GM19397 (cell line): ENCODE results near the gene DSCAML1.

Experiments used
- ATAC-seq: cut with Tn5 transposase; IDR thresholded peaks from one replicate; pipeline ENCODE4 v1.9.1; 2021; ENCODE audit warnings: mild to moderate bottlenecking, moderate library complexity; ENCODE audit not compliant: unreplicated experiment

The DSCAML1 gene

DNA sequence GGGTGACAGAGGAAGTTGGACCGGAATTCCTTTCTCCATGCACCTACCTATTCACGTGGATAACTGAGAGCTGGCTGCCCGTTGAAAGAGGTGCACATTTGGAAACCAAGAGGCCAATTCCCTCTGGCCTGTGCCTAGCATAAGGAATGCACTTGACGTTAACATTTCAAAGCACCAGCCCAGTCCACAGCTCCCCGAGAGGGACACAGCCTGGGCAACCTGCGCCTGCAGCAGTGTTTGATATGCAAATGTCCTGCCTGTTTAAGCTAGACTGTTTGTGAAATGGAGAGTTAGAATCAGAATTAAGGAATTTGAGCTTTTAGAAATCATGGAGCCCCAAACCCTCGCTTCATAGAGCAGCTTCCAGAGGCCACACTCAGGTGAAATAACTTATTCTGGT lies 126.1 kb downstream of the DSCAML1 start:
- ATAC-seq: no peak

DNA sequence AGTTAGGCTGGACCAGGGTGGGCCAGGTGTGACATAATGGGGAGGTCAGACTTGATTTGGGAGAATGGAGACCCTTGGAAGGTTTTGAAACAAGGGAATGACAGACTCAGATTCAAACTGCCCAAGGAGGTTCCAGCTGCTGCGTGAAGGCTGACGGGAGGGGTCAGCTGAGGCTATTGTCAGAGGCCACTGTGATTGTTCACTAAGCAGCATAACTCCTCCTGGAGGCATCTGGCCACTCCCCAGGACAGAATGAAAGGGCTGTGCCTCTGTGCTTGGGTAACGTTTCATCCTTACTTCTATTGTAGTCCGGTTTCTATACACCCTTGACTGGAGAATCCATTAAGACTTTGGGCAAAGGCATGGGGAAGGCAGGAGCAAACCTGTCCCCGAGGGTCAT lies 126.6 kb downstream of the DSCAML1 start:
- no peak for ATAC-seq

DNA sequence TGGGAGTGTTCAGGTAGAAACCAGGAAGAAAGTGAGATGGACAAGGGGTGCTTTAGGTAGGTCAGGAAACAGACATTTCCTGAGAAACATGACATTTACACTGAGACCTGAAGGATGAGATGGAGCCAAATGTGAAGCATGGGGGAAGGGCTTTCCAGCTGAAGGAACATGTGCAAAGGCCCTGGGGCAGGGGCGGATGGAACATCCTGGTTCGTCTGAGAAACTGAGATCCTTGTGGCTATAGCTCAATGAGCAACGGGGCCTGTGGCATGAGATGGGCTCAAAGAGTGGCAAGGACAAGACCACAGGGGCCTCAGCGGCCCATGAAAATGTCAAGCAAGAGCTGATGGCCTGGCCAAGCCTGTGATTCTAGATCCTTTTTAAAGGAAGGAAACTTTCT lies 127.4 kb downstream of the DSCAML1 start:
- ATAC-seq: no peak

DNA sequence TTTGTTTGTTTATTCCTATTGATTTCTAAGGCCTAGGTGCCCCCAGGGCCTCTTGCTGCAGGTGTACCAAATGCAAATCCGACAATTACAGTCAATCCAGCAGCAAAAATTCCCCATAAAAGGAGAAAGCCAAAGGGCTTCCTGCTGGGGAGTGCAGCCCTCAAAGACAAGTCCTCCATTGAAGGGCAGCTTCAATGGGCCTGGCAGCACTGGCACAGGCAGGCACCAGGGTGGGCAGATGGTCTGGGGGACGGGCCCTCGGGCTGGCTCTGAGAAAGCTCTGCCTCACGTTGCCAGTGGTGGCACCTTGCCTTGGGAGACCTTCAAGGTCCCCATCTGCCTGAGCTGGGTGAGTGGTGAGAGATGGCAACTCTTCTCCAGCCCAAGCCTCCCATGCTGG lies 128.0 kb downstream of the DSCAML1 start:
- ATAC-seq: no peak

DNA sequence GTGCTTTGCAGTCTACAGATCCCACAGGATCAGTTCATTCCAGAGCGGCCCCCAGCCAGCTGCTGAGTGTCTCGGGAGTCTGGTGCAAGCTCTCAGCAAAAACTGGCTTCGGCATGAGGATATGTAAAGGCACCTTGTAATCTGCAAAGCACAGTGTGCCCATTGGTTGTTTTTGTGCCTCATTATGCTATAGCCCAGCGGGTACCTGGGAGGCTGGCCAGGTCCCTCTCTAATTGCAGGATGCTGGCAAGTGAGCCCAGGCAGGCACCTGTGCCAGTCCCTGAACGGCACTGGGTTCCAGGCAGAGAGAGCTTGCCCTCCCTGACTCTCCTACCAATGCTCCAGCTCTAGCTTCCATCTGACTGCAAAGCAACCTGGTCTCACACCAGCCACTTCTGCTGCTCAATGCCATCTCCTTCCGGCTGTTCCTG lies 128.7 kb downstream of the DSCAML1 start:
- no peak for ATAC-seq

DNA sequence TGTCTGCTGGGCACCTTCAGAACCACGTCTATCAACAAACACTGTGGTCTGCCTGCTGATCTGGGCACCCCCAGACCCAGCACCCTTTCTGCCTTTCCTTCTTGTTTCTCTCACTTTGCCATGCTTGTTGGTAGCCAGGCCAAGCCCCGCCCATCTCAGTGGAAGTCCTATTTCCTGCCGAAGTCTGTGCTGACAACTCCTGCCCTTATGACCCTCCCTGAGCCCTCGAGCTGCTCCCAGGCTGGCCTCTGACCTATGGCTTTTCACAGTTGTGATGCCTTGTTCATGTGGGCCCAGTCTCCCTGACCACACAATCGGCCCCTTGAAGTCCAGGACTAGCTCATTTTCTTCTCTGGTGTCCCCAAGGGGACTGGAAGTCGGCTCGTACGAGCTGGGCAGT lies 132.1 kb downstream of the DSCAML1 start:
- ATAC-seq: no peak

DNA sequence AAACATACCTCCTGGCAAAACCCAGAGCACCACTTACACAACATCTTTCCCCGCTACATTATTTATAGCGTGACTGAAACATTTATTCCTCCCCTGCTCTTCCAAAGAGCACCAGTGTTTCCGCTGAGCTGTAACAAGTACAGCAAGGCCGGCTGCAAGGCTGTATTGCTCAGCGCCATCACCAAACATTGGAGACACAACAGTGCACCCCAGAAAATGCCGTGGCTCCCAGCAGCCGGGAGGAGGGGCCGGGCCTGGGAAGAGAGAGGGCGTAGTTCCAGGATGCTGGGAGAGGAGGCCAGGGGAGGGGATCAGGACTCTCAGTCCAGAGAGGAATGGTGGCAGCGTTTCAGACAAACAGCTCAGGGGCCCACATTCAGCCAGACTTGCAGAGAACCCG lies 133.2 kb downstream of the DSCAML1 start:
- no peak for ATAC-seq

DNA sequence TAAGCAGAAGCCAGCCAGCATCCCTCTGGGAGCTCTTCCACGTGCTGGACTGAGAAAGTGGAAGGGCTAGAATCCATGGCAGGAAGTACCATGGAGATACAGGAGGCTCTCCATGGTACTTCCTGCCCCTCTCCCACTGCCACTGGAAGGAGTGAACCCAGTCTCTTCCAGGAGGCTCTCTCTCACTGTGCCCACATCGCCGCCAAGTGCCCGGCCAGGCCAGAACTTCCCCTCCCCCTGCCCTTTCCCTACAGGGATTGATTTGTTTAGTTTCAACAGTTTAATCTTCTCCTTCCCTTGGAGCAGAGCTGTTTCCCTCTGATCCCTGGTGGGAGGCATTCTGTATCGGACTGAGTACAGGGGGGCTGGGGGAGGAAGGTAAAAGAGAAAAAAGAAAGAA lies 133.6 kb downstream of the DSCAML1 start:
- ATAC-seq: no peak

DNA sequence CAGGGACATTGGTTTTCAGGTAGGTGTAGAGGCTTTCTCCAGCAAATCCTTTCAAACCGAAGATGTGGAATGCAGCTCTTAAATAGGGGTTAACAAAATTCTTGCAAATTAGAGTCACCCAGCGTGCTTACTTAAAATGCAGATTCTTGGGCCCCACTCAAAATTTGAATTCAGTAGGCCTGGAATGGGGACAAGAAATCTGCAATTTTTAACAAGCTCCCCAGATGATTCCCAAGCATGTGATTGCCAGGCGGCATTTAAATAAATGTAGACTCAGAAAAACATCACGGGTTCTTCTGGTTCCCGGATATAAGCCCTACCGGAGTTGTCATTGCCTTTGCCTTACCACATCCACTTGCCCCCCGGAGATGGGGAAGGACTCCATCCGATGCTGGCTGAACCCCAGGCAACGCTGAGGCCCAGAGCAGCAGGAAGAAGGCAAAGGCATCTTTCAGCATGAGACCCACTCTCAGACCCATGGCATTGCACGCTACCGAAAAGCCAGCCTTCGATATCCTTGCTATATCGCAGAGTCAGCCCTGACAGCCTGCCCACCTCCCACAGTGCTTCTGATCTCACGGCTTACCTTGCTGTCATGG lies 134.2 kb downstream of the DSCAML1 start:
- no peak for ATAC-seq

DNA sequence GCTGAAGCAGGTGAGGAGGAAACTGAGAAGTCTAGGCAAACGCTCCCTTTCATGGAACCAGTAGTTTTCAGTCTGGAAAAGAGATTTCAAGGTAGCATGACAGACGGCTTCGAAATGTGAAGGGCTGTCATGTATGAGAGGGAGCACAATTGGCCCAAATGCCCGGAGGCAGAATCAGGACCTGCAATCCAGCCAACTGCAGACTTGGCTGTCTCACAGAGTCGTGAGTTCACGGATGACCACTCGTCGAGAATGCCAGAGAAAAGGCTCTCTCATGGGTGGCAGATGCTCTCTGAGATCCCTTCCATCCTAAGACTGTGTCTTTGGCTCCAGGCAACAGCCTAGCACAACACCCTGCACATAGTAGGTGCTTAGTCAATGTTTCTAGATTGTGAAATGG lies 134.8 kb downstream of the DSCAML1 start:
- no peak for ATAC-seq

DNA sequence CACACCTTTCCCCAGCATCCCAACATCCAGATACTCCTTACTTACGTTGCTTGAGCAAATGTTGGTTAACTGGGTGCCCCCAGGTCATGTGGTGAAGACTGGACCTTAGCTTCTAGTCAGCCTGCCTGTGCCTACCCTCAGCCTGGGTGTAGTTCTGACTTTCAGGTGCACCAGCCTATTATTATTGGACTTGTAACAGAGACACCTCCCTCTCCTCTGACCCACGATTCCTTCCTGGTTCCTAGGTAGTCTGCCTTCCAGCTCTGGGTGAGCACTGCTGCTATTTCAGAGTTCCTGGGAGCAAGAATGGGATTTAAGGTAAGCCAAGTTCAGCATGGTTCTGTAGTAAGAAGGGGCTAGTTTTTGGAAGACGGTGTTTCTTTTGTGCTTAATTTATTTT lies 138.2 kb downstream of the DSCAML1 start:
- no peak for ATAC-seq

DNA sequence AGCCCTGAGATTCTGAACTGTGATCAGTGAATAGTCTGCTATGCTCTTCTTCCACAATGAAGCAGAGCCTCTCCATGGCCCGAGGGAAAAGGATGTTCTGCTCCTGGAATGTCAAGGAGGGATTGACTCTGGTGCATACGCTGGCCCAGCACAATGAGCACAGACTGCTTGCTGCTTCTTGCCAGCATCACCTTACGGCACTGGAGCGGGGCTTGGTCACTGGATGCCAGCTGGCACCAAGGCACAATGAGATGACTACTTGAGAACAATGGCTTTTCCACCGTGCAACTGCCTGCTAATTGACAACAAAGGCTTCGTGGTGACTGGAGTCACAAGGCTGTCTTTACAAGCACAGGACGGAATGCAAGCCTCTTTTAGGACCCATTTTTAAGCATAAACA lies 139.2 kb downstream of the DSCAML1 start:
- no peak for ATAC-seq

DNA sequence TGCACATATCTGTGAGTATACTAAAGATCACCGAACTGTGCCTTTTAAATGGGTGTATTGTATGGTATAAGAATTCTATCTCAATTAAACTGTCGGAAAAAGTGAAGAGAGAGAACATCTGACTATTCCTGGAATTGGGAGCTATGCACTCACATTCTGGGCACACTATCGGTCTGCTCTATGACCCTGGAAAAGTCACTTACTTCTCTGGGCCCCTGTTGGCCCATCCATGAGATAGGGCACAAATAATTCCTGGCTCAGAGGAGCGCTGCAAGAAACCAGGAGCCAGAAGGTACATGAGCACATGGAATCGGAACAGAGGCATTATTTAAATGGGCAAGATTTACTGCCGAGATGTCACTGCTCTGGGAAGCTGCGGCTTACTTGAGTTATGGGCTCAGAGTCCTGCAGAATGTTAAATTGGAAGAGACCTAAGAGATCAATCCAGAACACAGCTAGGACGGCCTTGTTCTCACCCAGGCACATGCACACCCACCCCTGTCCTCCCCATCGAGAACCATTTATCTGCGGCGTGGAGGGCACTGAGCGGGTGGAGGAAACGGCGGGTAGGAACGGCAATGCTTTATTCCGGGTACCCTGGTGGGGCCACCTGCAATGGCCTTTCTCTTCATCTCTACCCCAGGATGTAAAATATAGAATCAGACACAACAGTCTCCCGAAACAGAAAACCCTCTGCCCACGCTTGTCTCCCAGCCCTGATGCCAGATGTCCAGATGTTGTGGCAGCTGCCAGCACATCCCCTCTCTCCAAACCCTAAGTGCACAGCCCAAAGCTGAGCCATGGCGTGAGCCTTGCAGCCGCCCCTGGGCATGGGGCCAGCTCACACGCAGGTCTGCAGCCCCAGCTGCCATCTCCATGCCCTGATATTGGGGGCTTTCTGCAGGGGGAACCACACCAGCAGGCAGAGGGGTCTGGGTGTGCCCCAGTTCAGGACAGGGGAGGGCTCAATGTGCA lies 142.4 kb downstream of the DSCAML1 start:
- ATAC-seq: no peak

DNA sequence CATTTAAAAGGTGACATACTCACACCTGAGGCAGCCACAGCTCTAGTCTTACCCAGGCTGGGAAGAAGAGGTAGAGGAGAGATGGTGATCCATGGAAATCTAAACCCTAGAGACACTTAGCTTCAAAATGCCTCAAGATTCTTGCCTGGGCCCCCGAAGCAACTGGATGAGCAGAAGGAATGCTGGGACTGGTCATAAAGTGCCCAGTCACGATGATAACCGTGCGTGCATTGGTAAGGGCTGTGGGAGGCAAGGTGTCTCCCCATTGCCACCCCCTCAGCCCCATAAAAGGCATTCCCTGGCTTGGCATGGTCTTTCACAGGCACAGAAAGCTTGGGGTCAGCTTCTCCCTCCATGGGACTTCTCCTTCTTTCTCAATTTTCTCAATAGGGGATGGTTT lies 144.5 kb downstream of the DSCAML1 start:
- no peak for ATAC-seq

DNA sequence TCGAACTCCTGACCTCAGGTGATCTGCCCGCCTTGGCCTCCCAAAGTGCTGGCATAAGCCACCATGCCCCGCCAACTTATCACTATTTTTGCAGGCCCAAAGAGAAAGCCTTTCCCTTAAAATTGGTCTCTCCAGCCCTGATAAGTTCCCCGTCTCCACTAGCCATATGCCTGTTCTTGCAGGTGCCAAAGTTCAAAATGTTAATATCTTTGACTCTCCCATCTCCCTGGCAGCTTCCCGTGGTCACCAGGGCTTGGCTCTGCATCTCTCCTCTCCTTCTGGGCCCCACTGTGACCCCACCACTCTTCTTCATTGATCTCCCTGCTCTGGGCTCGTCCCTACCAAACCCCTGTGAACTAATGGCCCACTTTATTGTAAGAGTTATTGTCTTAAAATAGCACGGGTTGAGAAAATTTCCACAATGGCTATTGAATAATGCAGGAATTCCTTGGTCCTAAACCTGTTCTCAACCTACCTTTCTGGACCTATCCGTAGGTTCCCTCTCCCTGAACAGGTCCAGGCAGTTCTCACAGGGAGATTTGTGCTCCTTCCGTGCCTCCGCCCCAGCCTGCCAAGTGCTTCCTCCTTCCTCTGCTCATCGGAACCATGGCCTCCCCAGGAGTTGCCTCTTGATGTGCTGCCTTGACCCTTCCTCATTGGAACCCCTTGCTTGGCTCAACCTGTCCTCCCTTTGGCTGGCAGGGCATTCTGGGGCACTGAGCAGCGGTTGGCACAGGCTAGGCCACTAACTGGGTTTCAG lies 147.5 kb downstream of the DSCAML1 start:
- ATAC-seq: no peak

DNA sequence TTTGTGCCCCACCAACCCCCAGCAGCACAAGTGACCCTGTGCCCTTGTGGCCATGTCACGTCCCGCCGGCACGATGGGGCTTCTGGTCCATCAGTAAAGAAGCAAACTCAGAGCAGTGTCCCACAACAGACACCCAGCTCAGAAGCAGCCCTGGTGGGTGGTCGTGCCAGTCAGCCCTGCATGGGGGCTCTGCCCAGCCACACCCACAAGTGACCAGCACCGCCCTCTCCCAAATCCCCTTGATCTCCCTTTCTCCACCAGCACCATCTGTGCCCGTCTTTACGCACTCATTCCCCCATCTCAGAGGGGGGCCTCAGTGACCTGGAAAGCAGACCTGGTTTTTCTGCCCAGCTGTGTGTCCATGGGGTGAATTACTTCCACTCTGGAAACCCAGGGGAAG lies 149.1 kb downstream of the DSCAML1 start:
- ATAC-seq: no peak

DNA sequence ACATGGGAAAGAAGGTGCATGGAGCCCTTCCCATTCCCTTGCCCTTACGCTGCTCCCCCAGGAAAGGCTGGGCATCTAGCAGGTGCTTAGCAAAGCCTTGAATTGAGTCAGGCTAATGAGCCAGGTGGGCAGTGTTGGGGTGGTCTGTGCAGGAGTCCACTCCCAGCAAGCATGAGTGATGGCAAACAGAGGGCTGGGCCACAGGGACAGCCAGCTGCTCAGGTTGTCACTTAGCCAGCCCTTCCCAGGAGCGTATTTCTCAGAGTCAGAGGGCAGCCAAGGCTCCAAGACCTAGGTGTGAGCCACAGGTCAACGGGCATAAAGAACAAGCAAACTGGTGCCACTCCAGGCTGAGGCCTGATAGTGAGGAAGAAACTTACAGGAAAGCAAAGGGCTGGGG lies 149.8 kb downstream of the DSCAML1 start:
- ATAC-seq: no peak

DNA sequence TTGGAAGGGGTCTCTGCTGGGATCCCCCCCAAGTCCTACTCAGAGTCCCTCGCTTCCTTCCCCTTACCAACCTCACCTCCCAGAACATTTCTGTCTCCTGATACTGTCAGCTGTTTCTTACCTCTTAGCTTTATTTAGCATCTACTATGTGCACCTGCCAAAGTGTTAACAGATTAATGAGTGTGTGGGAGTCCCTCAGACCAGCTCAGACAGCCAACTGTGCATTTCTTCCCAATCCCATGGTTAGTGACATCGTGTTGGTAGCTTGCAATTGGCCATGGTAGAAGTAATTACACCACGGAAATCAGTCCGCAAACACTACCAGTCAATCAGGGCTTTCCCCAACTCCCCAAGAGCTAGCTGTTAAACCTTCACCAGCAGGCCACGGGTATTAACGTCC lies 150.6 kb downstream of the DSCAML1 start:
- ATAC-seq: no peak

DNA sequence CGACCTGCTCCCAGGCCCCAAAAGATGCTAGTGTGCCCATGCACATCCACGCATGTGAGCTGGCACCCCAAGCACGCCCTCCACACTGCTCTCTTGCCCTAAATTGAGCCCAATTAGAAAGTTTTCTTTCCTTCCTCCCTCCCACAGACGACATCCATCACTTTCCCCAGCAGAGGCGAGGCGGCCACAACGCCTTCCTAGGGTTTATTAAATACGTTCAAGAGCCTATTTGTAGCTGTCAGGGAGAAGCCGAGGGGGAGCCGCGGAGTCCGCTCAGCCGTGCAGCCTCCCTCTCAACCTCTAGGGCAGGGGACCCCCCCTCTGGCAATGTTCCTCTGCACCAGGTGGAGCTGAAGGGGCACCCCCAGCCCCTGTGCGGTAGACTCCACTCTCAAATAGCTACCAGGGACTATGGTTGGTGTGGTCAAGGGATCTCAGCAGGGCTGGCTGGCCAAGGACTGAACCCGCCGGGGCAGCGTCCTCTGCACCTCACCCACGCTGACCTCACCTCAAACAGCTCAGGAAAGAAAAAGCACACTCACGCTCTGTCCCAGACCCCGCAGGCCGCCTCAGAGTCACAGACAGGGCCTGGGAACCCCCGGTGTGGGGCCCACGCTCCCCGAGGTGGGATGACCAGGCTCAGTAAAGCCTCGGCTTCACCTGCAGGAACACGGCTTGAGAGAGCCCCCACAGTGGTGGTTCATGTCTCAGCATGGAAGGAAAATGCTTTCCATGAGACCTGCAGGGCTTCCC lies 152.4 kb downstream of the DSCAML1 start:
- ATAC-seq: no peak

DNA sequence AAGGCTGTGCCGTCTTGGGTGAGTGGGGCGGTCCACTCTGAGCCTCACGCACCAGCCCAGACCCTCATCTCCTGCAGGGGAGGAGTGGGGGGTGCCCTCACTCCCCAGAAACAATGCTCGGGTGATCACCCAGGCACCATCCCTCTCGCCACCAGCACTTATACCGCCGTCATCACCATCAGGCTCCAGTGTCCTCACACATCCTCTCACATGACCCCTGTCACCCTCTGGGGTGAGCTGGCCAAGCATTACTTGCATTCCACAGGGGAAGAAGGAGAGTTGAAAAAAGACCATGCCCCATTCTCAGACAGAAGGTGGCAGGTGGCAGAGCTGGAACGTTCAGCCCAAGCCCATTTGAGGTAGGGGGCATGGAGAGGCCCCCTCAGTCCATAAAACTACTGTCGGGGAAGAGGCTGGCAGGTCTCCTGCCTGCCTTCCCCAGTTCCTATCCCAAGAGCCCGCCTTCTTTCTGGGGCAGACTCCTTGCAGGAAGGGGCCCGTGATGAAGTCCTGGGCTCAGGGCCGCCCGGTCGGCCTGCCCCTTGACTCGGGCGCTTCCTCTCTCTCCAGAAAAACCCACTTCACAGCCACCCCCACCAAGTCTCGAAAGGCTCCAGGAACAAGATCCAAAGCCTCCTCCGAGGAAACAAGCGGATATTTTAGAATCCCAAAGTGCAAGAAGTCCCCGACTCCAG lies 153.3 kb downstream of the DSCAML1 start:
- no peak for ATAC-seq
